Activated naive CD8-positive, alpha-beta T cell treated with anti-CD3 and anti-CD28 coated beads, Interleukin-2, amount 50 U/mL, for 24 hours (primary cell): ENCODE results near the gene PDZD7.
A peak's percentile ranks its signal among the peaks of the same experiment; 100 is the strongest.

ENCODE experiments used
- ATAC-seq: fragments of 150-1000 bp; cut with Tn5 transposase; one replicate; pipeline ENCODE4 v1.10.0; 2021
- DNase-seq: peaks from one replicate; pipeline ENCODE4 v3.0.0; 2021
- H3K27ac Mint-ChIP-seq: one replicate; pipeline ENCODE4 v1.8.0; 2021; ENCODE audit warnings: mild to moderate bottlenecking, mixed read lengths
- H3K27me3 Mint-ChIP-seq: one replicate; pipeline ENCODE4 v1.8.0; 2021; ENCODE audit warnings: mixed read lengths
- H3K36me3 Mint-ChIP-seq: one replicate; pipeline ENCODE4 v1.8.0; 2021; ENCODE audit warnings: low read depth, mixed read lengths
- H3K4me1 Mint-ChIP-seq: one replicate; pipeline ENCODE4 v1.8.0; 2021; ENCODE audit warnings: mixed read lengths
- H3K4me3 Mint-ChIP-seq: one replicate; pipeline ENCODE4 v1.8.0; 2021; ENCODE audit warnings: mild to moderate bottlenecking, moderate library complexity, mixed read lengths
- H3K9me3 Mint-ChIP-seq: one replicate; pipeline ENCODE4 v1.8.0; 2021; ENCODE audit warnings: mixed read lengths

Gene PDZD7

DNA sequence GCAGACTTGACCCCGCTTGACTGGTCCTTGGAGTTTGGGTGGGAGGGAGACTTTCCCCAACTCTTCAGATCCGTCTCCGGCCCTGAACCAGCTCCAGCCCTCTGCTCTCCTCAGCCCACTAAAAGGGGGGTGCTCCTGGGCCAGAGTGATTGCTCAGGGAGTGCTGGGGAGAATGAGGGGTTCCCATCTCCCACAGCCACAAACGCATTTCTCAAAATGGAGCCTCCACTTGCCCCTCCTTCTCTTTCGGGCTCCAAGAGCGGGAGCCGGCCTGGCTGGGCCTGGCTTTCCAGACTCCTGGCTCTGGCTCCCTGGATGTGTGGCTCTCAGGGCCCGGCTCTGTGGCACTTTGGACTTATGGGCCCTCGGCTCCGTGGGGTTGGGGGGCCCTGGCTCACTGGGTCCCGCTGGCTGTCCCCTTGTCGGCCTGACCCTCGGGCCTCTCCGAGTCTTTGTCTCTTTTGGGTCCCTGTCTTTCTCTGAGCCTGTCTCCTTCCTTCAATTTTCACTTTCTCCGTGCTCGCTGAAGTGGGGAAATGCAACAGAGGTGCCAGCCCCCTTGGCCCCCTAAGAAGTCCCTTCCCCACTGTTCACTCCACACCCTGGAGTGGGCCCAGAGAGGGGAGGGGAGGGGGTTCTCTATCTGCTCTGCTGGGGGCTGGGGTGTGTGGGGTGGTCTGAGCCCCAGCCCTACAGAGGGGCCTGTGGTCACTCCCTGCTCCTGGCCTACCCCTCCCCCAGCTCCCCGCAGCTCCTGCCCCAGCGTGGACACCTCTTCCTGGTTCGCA, 30.6 kb downstream of the PDZD7 start:
- DNase-seq (no peak), ATAC-seq (no peak)
- Mint-ChIP-seq H3K4me1 (peaks cover 26% of the 10 kb centered on the region), H3K9me3 (no peaks in the 10 kb centered on the region), H3K27ac (no peak overlapping the region), H3K27me3 (no peaks in the 10 kb centered on the region), H3K36me3 (no peaks in the 10 kb centered on the region), H3K4me3 (peak overlapping the region; percentile 70)

- Mint-ChIP-seq H3K27ac (peak within 1 kb of the TSS; percentile 94), H3K4me1 (peaks cover 26% of the 10 kb centered on the region), H3K9me3 (no peaks in the 10 kb centered on the region), H3K27me3 (no peaks in the 10 kb centered on the region), H3K36me3 (peaks cover 1% of the 10 kb centered on the region), H3K4me3 (peak within 1 kb of the TSS; percentile 86)
- DNase-seq (no peak), ATAC-seq (no peak)
Observed at GRCh38 chr10:100999742-101000126, 31.2 kb downstream of the PDZD7 start, which contains the start of gene LZTS2. TSS of gene LZTS2 (plus strand) at chr10:100999808. CDS start at chr10:101002539, 2,731 bp downstream.

DNA sequence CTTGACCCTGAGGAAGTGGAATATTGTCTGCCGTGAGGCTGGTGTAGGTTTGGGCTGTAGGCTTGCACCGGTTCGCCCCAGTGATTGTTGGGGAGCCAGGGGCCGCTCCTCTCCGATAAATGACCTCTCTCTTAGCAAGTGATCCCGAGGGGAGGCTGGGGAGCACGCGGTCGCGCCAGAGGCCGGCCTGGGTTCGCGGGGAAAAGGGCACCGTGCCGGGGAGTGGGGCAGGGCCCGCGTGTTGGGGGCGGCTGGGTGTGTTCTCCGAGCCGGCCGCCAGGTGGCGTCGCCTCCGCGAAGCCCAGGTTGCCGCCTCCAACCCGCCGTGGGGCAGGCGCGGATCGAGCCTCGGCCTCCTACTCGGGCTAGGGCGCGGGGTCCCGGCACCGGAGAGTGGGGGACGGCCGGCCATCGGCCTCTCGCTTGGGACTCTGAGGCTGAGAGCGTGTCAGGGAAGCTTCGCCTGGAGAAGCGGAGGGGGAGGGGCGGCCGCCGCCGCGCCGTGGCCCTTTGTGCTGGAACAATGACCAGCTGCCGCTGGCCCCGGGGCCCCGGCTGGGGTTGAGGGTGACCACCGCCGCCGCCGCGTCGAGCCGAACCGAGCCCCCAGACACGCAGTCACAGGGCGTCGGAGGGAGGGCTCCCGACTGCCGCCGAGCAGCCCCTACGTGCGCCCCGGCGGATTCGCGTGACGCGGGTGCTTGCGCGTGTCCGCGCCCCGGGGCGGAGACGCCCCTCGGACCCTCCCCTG, 31.8 kb downstream of the PDZD7 start:
- peak overlapping the region; percentile 86 for H3K4me3 Mint-ChIP-seq
- no peaks in the 10 kb centered on the region for H3K9me3 Mint-ChIP-seq
- DNase-seq (peak; percentile 83), ATAC-seq (peak; percentile 58)
- peaks cover 26% of the 10 kb centered on the region for H3K4me1 Mint-ChIP-seq
- no peaks in the 10 kb centered on the region for H3K27me3 Mint-ChIP-seq
- peaks cover 7% of the 10 kb centered on the region for H3K36me3 Mint-ChIP-seq
- peak overlapping the region; percentile 94 for H3K27ac Mint-ChIP-seq

DNA sequence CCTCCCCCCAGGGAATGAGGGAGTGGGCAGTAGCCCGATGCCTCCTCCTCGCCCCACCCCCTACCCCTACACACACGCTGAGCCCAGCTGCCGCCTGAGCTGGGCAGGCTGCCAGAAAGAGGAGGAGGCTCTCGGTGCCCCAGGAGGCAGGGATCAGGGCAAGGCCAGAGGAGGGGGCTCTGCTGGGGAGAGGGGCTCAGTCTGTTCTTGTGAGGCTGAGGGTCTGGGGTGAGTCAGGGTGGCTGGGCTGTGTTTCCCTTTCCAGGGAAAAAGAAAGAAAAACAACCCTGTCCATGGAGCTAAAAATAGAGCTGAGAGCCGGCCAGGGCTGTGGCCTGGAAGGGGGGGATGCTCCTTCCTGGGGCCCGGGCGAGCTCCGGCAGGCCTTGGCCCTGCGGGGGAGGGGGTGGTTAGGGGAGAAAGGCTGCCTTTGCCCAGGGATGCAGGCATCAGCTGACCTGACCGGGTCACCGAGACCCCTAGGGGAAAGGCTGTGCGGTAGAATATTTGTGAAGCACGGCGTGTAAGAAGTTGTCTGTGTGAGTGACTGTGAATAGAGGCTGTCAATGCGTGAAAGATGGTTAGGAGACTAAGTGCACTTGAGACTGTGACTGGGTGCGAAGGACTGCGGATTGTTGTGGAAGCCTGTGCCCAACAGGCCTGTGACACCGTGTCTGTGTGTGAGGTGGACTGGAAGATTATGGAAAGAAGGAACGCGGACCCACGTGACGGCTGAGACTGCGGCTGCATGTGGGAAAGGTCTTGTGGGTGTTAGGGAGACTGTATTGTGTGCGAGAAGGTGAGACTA, 32.5 kb downstream of the PDZD7 start:
- Mint-ChIP-seq H3K27me3 (no peaks in the 10 kb centered on the region), H3K36me3 (peaks cover 12% of the 10 kb centered on the region)

DNA sequence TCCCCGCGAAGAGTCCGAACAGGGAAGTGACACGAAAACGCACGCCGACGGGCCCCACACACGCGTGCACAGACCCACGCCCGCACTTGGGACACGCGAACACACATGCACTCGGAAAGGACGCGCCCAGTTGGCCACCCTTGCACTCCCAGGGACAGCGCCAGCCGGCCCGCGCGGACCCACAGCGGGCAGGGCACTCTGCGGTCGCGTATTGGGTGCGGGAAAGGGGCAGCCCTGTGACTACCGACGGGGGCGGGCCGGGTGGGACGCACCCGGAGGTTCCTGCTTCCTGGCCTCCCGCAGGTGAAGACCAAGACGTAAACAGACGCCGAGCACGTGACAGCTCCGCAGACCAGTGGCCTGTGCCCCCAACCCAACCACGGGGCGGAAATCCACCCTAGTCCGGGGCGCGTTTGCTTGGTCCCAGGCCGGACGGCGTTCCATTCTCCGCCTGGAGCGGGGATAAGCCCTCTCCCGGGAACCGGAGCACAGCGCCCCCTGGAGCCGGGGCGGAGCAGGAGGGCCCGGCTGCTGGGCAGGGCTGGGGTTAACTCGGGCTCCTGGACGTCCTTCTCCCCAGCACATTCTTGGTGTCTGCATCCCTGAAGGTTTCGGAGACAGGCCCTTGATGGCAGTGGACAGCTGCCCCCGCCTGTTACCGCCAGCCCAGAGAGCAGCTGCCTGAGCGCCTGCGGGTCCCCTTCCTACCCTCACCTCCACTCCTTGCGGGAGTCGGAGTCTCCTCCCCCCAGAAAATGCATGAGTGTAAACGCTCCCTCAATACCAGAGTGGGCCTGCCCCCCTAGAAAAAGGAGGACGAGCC, 33.4 kb downstream of the PDZD7 start:
- peak; percentile 56 for ATAC-seq
- Mint-ChIP-seq H3K27ac (peak overlapping the region; percentile 94), H3K4me1 (peaks cover 26% of the 10 kb centered on the region), H3K36me3 (peaks cover 16% of the 10 kb centered on the region), H3K4me3 (peak overlapping the region; percentile 86), H3K9me3 (no peaks in the 10 kb centered on the region), H3K27me3 (no peaks in the 10 kb centered on the region)
- peak; percentile 84 for DNase-seq

More for the DNA sequence above, 32.5 kb downstream of the PDZD7 start:
- DNase-seq (peak; percentile 75), ATAC-seq (peak; percentile 25)
- no peaks in the 10 kb centered on the region for H3K9me3 Mint-ChIP-seq
- peaks cover 26% of the 10 kb centered on the region for H3K4me1 Mint-ChIP-seq
- H3K4me3 Mint-ChIP-seq = peak overlapping the region; percentile 86
- peak overlapping the region; percentile 94 for H3K27ac Mint-ChIP-seq

DNA sequence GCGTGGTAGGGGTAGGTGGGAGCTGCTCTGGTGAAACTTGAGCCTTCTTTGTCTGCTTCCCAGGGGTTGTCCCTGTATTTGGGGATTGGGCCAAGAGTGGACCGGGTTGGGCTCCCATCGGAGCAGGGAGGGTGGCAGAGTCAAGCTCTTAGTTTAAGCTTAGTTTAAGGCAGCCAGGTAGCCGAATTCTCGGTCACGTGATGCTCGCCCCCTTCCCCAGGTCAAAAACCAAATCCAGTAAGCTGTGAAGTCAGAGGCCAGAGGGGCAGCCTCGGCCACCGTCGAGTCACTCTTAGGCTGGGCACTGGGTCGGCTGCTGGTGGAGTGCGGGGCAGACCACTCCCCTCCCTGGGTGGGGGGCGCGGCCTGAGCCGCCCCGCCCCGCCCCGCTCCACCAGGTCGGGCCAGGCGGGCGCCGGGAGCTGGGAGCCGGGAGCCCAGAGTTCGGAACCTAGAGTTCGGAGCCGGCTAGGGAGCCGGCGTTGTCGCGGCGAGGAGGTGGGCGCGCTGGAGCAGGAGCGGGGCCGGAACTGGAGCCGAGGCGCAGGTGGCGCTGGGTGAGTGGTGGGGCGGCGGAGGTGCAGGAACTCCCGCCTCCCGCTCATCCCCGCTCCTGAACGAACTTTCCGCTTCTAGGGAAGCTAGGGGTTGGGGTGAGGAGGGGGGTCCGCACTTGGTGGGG, 34.1 kb downstream of the PDZD7 start:
- Mint-ChIP-seq H3K4me1 (peaks cover 26% of the 10 kb centered on the region), H3K36me3 (peaks cover 18% of the 10 kb centered on the region), H3K4me3 (peak overlapping the region; percentile 86), H3K27ac (peak overlapping the region; percentile 94), H3K27me3 (no peaks in the 10 kb centered on the region), H3K9me3 (no peaks in the 10 kb centered on the region)
- ATAC-seq (peak; percentile 15), DNase-seq (peak; percentile 55)

GRCh38 chr10:100995181-100995580, 35.7 kb downstream of the PDZD7 start:
- ATAC-seq (no peak), DNase-seq (no peak)
- no peaks in the 10 kb centered on the region for H3K27me3 Mint-ChIP-seq
- H3K36me3 Mint-ChIP-seq = peaks cover 32% of the 10 kb centered on the region
- H3K9me3 Mint-ChIP-seq = no peaks in the 10 kb centered on the region
- no peak overlapping the region for H3K4me3 Mint-ChIP-seq
- no peak overlapping the region for H3K27ac Mint-ChIP-seq
- peaks cover 29% of the 10 kb centered on the region for H3K4me1 Mint-ChIP-seq

GRCh38 chr10:100993986-100994708, 36.8 kb downstream of the PDZD7 start:
- no peak for DNase-seq
- Mint-ChIP-seq H3K36me3 (peaks cover 40% of the 10 kb centered on the region), H3K4me3 (no peak overlapping the region), H3K4me1 (peaks cover 35% of the 10 kb centered on the region), H3K27ac (peak overlapping the region; percentile 64), H3K27me3 (no peaks in the 10 kb centered on the region), H3K9me3 (no peaks in the 10 kb centered on the region)
- no peak for ATAC-seq

DNA sequence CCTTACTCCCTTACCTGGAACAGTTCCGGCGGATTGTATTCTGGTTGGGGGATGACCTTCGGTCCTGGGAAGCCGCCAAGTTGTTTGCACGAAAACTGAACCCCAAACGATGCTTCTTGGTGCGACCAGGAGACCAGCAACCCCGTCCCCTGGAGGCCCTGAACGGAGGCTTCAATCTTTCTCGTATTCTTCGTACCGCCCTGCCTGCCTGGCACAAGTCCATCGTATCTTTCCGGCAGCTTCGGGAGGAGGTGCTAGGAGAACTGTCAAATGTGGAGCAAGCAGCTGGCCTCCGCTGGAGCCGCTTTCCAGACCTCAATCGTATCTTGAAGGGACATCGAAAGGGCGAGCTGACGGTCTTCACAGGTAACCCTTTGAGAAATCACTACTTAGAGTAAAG, 41.8 kb downstream of the PDZD7 start:
- H3K36me3 Mint-ChIP-seq = peaks cover 43% of the 10 kb centered on the region
- DNase-seq (no peak), ATAC-seq (no peak)
- H3K9me3 Mint-ChIP-seq = no peaks in the 10 kb centered on the region
- H3K4me3 Mint-ChIP-seq = peak overlapping the region; percentile 98
- no peaks in the 10 kb centered on the region for H3K27me3 Mint-ChIP-seq
- H3K4me1 Mint-ChIP-seq = peaks cover 44% of the 10 kb centered on the region
- H3K27ac Mint-ChIP-seq = peak overlapping the region; percentile 52

DNA sequence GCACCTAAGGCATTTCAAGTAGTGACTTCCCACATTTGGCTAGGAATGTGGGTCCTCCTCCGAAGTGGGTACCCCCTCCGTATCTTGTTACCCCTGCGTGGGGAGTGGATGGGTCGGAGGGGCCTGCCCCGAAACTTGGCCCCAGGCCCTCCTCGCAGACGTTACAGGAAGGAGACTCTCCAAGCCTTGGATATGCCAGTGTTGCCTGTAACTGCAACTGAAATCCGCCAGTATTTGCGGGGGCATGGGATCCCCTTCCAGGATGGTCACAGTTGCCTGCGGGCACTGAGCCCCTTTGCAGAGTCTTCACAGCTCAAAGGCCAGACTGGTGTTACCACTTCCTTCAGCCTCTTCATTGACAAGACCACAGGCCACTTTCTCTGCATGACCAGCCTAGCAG, 42.8 kb downstream of the PDZD7 start:
- H3K4me1 Mint-ChIP-seq = peaks cover 44% of the 10 kb centered on the region
- H3K9me3 Mint-ChIP-seq = no peaks in the 10 kb centered on the region
- H3K27ac Mint-ChIP-seq = peak overlapping the region; percentile 96
- no peak for DNase-seq
- ATAC-seq = no peak
- H3K27me3 Mint-ChIP-seq = no peaks in the 10 kb centered on the region
- H3K36me3 Mint-ChIP-seq = peaks cover 38% of the 10 kb centered on the region
- H3K4me3 Mint-ChIP-seq = peak overlapping the region; percentile 98

DNA sequence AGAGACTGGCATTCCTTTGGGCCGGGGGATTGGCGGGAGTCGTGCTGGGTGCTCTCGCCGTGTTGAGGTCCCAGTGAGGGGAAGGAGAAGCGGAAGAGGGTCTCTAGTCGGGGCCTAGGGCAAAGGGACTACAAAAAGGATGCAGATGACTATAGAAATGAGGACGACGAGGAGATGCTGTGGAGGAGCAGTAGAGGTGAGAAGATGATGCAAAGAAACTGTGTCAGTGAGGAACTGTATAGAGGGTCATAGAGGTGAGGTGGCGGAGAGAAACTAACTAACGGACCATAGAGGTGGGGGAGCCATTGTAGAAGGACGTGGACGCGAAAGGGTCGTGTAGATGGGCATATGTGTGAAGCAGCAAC, 43.3 kb downstream of the PDZD7 start:
- H3K27ac Mint-ChIP-seq = peak overlapping the region; percentile 96
- no peaks in the 10 kb centered on the region for H3K9me3 Mint-ChIP-seq
- no peaks in the 10 kb centered on the region for H3K27me3 Mint-ChIP-seq
- H3K4me3 Mint-ChIP-seq = peak overlapping the region; percentile 98
- no peak for ATAC-seq
- no peak for DNase-seq
- peaks cover 44% of the 10 kb centered on the region for H3K4me1 Mint-ChIP-seq
- H3K36me3 Mint-ChIP-seq = peaks cover 34% of the 10 kb centered on the region

DNA sequence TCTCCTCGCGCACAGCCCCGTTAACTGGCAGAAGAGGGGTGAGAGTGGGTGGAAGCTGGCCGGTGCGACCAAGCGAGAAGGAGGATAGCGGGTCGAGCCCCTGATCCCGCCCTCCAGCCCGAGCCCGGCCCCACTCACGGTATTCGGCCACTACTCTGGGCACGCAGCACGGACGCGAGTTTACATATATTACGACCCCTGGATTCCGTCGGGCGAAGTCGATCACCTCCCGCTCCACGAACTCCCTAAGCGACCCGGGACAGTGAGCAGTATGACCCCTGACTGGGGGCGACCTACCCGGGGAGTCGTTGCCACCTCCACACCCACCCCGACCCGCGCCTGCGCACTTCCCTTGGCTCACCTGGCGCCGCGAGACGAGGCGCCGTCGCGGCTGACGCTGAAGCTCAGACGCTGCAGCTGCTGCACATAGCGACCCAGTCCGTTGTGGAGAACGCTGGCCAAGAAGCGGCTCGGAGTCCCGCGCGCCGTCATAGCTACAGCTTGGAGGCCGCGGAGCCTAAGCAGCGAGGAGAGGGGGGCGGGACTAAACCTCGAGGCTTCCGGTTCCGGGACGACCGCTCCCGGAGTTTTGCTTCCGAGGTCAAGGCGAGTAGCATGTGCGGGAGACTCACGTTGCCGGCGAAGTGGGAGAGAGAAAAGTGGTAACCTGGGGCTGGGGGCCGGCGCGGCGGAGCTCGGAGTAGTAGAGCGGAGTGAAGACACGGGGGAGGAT, 43.8 kb downstream of the PDZD7 start, which contains the start of the genes MRPL43 and TWNK:
MRPL43 (minus strand) TSS at position 546 of the 733 bp plus-strand sequence; CDS start at position 492, 54 bp downstream.
TWNK (plus strand) TSS at position 592 of the 733 bp plus-strand sequence. CDS start 668 bp downstream, outside the sequence.
- Mint-ChIP-seq H3K4me3 (peak within 1 kb of the TSS; percentile 98), H3K4me1 (peaks cover 44% of the 10 kb centered on the region), H3K36me3 (peaks cover 31% of the 10 kb centered on the region), H3K27ac (peak within 1 kb of the TSS; percentile 96), H3K27me3 (no peaks in the 10 kb centered on the region), H3K9me3 (no peaks in the 10 kb centered on the region)
- DNase-seq (peak; percentile 88), ATAC-seq (peak; percentile 93)
